HepG2 (cell line): Measurements from ENCODE around the gene ERMARD. TPM values are rescaled to one million over a fixed set of nuclear protein-coding genes. Genes with fewer than 3 reads are reported as not detected.

Experiments
- ARNT ChIP-seq: fragments of 450-650 bp; IDR thresholded peaks from 2 replicates; pipeline ENCODE4 v1.6.1; 2017
- ATF3 ChIP-seq: sonication (generic); formaldehyde crosslinking; IDR thresholded peaks from 2 replicates; pipeline ENCODE4 v1.4.0; 2020; ENCODE audit warnings: missing genetic modification reagents
- CENPT ChIP-seq: sonication (generic); formaldehyde crosslinking; IDR thresholded peaks from 2 replicates; pipeline ENCODE4 v1.8.0; 2022; ENCODE audit warnings: low read depth, mild to moderate bottlenecking, moderate library complexity, missing genetic modification reagents
- ELF1 ChIP-seq: sonication (generic); formaldehyde crosslinking; IDR thresholded peaks from 2 replicates; pipeline ENCODE4 v1.4.0; 2020; ENCODE audit warnings: missing genetic modification reagents
- HNRNPUL1 ChIP-seq: fragments of 200-400 bp; formaldehyde crosslinking; IDR thresholded peaks from 2 replicates; pipeline ENCODE4 v1.6.1; 2017; ENCODE audit warnings: low read depth, mild to moderate bottlenecking, low read length, moderate library complexity
- NKX3-1 ChIP-seq: sonication (generic); formaldehyde crosslinking; IDR thresholded peaks from 2 replicates; pipeline ENCODE4 v1.5.0; 2020; ENCODE audit warnings: missing genetic modification reagents
- PHF5A ChIP-seq: IDR thresholded peaks from one replicate; pipeline ENCODE4 v1.6.1; 2018; ENCODE audit warnings: low read depth, missing genetic modification reagents; ENCODE audit not compliant: unreplicated experiment
- RARG ChIP-seq: sonication (generic); formaldehyde crosslinking; IDR thresholded peaks from 2 replicates; pipeline ENCODE4 v1.4.0; 2020; ENCODE audit warnings: low read depth, mild to moderate bottlenecking, missing genetic modification reagents
- RBAK ChIP-seq: sonication (generic); formaldehyde crosslinking; IDR thresholded peaks from 2 replicates; pipeline ENCODE4 v1.5.1; 2020; ENCODE audit warnings: mild to moderate bottlenecking, missing genetic modification reagents
- RBM39 ChIP-seq: fragments of 200-400 bp; formaldehyde crosslinking; IDR thresholded peaks from one replicate; pipeline ENCODE4 v1.6.1; 2018; ENCODE audit warnings: antibody characterized with exemption, mild to moderate bottlenecking, low read depth, low read length; ENCODE audit not compliant: poor library complexity, severe bottlenecking
- RXRA ChIP-seq: sonication (generic); formaldehyde crosslinking; IDR thresholded peaks from 2 replicates; pipeline ENCODE4 v1.5.1; 2020; ENCODE audit warnings: missing genetic modification reagents
- ZBTB20 ChIP-seq: sonication (generic); formaldehyde crosslinking; IDR thresholded peaks from 2 replicates; pipeline ENCODE4 v1.8.1; 2023; ENCODE audit warnings: missing genetic modification reagents, low read depth, mild to moderate bottlenecking, borderline replicate concordance
- ZFP1 ChIP-seq: IDR thresholded peaks from 2 replicates; pipeline ENCODE4 v1.6.1; 2016
- ZKSCAN5 ChIP-seq: sonication (generic); formaldehyde crosslinking; IDR thresholded peaks from 2 replicates; pipeline ENCODE4 v1.5.1; 2020; ENCODE audit warnings: mild to moderate bottlenecking, missing genetic modification reagents
- ZNF143 ChIP-seq: sonication (generic); formaldehyde crosslinking; IDR thresholded peaks from 2 replicates; pipeline ENCODE4 v1.4.0; 2020; ENCODE audit warnings: missing genetic modification reagents
- ZNF317 ChIP-seq: sonication (generic); formaldehyde crosslinking; IDR thresholded peaks from 2 replicates; pipeline ENCODE4 v1.5.0; 2020; ENCODE audit warnings: mild to moderate bottlenecking, missing genetic modification reagents
- ZNF484 ChIP-seq: sonication (generic); formaldehyde crosslinking; IDR thresholded peaks from 2 replicates; pipeline ENCODE4 v1.5.1; 2020; ENCODE audit warnings: mild to moderate bottlenecking, low read depth, missing genetic modification reagents, borderline replicate concordance
- ZNF546 ChIP-seq: sonication (generic); formaldehyde crosslinking; conservative IDR thresholded peaks from 2 replicates; pipeline ENCODE4 v1.8.1; 2023; ENCODE audit warnings: mild to moderate bottlenecking, missing genetic modification reagents
- ZNF746 ChIP-seq: sonication (generic); formaldehyde crosslinking; IDR thresholded peaks from 2 replicates; pipeline ENCODE4 v1.8.0; 2022; ENCODE audit warnings: mild to moderate bottlenecking, missing genetic modification reagents
- ZNF879 ChIP-seq: sonication (generic); formaldehyde crosslinking; IDR thresholded peaks from 2 replicates; pipeline ENCODE4 v1.8.1; 2023; ENCODE audit warnings: missing genetic modification reagents
- polyA plus RNA-seq, 8 experiments: library from polyadenylated mRNA; depleted of rRNA in 3 of 8; stranded (reverse) in 7 of 8; unstranded in 1 of 8; fragments of >200 nt; fragmentation: Illumina TruSeq in 4 of 8; extraction: Trizol in 4 of 8; gene quantifications; 2 replicates each; pipeline versions ENCODE4 v1.2.1 to v1.2.3, GENCODE V29; 2011 to 2016; ENCODE audit warnings: low read depth in 4 of 8, missing spikeins in 1 of 8, mixed read lengths in 1 of 8; ENCODE audit not compliant: insufficient read depth in 1 of 8
- total RNA-seq, 5 experiments: library from RNA; depleted of rRNA; stranded (reverse); fragments of >200 nt; fragmentation: Illumina TruSeq; extraction: Trizol; gene quantifications; 2 replicates each; pipeline ENCODE4 v1.2.3, GENCODE V29; 2016; ENCODE audit warnings: low read depth in 1 of 5
- TF ChIP-seq, protein P1 (sequence below), 2 experiments: fragments of 450-650 bp in 1 of 2; sonication (generic) in 1 of 2; formaldehyde crosslinking in 1 of 2; IDR thresholded peaks; 2 replicates each; pipeline versions ENCODE4 v1.6.1 to v1.8.0; 2016 to 2022; ENCODE audit warnings: antibody characterized with exemption in 1 of 2, mild to moderate bottlenecking in 1 of 2, missing genetic modification reagents in 1 of 2

ERMARD gene
- total and polyA plus RNA-seq, 2 of the 13 experiments (the other 11 are each of a cell fraction or from before 2014, with no cell fraction given), result 8.8 to 10.7 TPM

DNA sequence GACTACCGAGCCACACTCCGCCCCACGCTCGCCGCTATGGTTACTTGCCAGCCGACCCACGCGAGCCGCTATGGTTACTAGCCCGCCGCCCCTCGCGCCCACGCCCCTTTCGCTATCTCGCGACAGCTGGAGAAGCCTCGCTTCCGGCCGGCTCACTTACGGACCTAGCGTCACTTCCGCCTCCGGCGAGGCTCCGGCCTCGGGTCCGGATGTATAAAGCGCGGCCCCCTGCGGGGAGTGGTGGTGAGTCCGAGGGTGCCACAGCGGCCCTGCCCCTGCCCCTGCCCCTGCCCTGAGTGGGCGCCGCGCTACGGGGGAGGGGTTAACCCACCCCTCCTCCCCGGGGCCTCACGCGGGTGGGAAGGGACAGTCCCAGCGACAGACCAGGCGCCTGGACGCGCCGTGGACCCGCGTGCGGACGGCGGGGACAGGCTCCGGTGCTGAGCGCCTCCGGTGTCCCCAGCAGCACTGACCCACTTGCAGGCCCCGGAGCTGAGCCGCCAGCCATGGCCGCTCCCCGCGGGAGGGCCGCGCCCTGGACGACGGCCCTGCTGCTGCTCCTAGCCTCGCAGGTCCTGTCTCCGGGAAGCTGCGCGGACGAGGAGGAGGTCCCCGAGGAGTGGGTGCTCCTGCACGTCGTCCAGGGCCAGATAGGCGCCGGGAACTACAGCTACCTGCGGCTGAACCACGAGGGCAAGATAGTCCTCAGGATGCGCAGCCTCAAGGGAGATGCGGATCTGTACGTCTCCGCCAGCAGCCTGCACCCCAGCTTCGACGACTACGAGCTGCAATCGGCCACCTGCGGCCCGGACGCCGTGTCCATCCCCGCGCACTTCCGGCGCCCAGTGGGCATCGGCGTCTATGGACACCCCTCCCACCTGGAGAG lies 49.2 kb upstream of the ERMARD start, which contains the start of the genes C6orf120 and WDR27 (continued):
- TF ChIP-seq ATF3 (CRISPR knock-in tag) (peak; percentile 24; the same call in 1 of the 2 replicates), NKX3-1 (CRISPR knock-in tag) (peak; percentile 58; the same call in 1 of the 2 replicates), RBAK (CRISPR knock-in tag) (peak; percentile 20; the same call in 1 of the 2 replicates), ELF1 (CRISPR knock-in tag) (peak; percentile 90), ZNF546 (peak; percentile 99), ZNF484 (no peak), PHF5A (CRISPR knock-in tag) (peak; percentile 46), ZKSCAN5 (no peak; the same call in 1 of the 2 replicates), ZNF143 (CRISPR knock-in tag) (peak; percentile 45; the same call in 1 of the 2 replicates), ZNF746 (CRISPR knock-in tag) (no peak; the same call in 1 of the 2 replicates), ARNT (no peak), RXRA (CRISPR knock-in tag) (peak; percentile 59), ZNF317 (CRISPR knock-in tag) (peak; percentile 79), ZFP1 (CRISPR knock-in tag) (peak; percentile 88; the same call in 1 of the 2 replicates), ZNF879 (CRISPR knock-in tag) (peak; percentile 97), HNRNPUL1 (no peak; the same call in 1 of the 2 replicates), RBM39 (no peak), RARG (peak; percentile 75; the same call in 1 of the 2 replicates), CENPT (CRISPR knock-in tag) (no peak), ZBTB20 (CRISPR knock-in tag) (peak; percentile 85)
- TF ChIP-seq, protein P1, sequence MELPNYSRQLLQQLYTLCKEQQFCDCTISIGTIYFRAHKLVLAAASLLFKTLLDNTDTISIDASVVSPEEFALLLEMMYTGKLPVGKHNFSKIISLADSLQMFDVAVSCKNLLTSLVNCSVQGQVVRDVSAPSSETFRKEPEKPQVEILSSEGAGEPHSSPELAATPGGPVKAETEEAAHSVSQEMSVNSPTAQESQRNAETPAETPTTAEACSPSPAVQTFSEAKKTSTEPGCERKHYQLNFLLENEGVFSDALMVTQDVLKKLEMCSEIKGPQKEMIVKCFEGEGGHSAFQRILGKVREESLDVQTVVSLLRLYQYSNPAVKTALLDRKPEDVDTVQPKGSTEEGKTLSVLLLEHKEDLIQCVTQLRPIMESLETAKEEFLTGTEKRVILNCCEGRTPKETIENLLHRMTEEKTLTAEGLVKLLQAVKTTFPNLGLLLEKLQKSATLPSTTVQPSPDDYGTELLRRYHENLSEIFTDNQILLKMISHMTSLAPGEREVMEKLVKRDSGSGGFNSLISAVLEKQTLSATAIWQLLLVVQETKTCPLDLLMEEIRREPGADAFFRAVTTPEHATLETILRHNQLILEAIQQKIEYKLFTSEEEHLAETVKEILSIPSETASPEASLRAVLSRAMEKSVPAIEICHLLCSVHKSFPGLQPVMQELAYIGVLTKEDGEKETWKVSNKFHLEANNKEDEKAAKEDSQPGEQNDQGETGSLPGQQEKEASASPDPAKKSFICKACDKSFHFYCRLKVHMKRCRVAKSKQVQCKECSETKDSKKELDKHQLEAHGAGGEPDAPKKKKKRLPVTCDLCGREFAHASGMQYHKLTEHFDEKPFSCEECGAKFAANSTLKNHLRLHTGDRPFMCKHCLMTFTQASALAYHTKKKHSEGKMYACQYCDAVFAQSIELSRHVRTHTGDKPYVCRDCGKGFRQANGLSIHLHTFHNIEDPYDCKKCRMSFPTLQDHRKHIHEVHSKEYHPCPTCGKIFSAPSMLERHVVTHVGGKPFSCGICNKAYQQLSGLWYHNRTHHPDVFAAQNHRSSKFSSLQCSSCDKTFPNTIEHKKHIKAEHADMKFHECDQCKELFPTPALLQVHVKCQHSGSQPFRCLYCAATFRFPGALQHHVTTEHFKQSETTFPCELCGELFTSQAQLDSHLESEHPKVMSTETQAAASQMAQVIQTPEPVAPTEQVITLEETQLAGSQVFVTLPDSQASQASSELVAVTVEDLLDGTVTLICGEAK (IDR thresholded peaks at IDR 0.05), result peak; percentile 82
- TF ChIP-seq, protein P1 (CRISPR knock-in tag; IDR thresholded peaks at IDR 0.05), result peak; percentile 85
